Spinal cord (tissue), 10 donors: ENCODE results near the gene ZBTB4. TPM values are rescaled to one million over a fixed set of nuclear protein-coding genes. Genes with fewer than 3 reads are reported as not detected.

Experiments
- DNase-seq, 6 donors: peaks; one replicate each; pipeline versions ENCODE4 v3.0.0 to v3.0.0-alpha.2; 2013 to 2015; ENCODE audit warnings: low spot score in 6 of 6, low read depth in 4 of 6
- H3K27ac ChIP-seq: one replicate; pipeline ENCODE4 v1.5.1; 2013; ENCODE audit warnings: low read depth, low read length, control low read depth
- H3K27me3 ChIP-seq: one replicate; pipeline ENCODE4 v1.6.1; 2013; ENCODE audit warnings: low read length; ENCODE audit not compliant: control insufficient read depth, insufficient read depth
- H3K36me3 ChIP-seq: one replicate; pipeline ENCODE4 v1.6.1; 2013; ENCODE audit warnings: low read length; ENCODE audit not compliant: control insufficient read depth, insufficient read depth
- H3K4me1 ChIP-seq: one replicate; pipeline ENCODE4 v1.6.1; 2013; ENCODE audit warnings: low read length; ENCODE audit not compliant: control insufficient read depth, insufficient read depth
- H3K4me3 ChIP-seq: one replicate; pipeline ENCODE4 v1.5.1; 2013; ENCODE audit warnings: low read depth, low read length, control low read depth
- H3K9me3 ChIP-seq: one replicate; pipeline ENCODE4 v1.6.1; 2013; ENCODE audit warnings: low read length; ENCODE audit not compliant: control insufficient read depth, insufficient read depth
- WGBS: methylation state at CpG from one replicate; pipeline ENCODE4 v1.1.5; 2013; ENCODE audit warnings: missing lambda C conversion rate; ENCODE audit not compliant: insufficient coverage; 5-methylcytosine and 5-hydroxymethylcytosine counted together
- polyA plus RNA-seq, 2 donors: library from polyadenylated mRNA; unstranded; fragments of 120-200 nt; gene quantifications; one replicate each; pipeline ENCODE4 v1.2.1, GENCODE V29; 2013; ENCODE audit not compliant: insufficient read length in 2 of 2
- total RNA-seq, 2 donors: library from RNA; depleted of rRNA in 1 of 2; stranded (reverse); fragments of 120-200 nt in 1 of 2; fragments of >200 nt in 1 of 2; gene quantifications; one replicate each; pipeline versions ENCODE4 v1.2.3 to v1.2.4, GENCODE V29; 2013 to 2014
- donor health status: healthy.

Gene ZBTB4
- total and polyA plus RNA-seq, 4 donors = 19.8 to 60.6 (median 46.1) TPM

DNA sequence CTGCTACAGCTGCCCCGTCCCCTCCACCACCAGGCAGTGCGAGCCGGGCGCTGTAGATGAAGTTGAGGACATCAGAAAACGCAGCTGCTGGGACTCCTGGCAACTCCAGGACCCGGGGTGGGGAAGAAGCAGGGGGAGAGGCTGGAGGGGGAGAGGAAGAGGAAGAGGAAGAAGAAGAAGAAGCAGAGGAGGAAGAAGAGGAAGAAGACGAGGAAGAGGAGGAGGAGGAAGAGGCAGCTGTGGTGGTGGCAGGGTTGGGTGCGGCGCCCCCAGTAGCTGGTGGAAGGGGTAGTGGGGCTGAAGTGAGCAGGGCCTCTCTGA, 13.2 kb downstream of the ZBTB4 start:
- peaks cover 17% of the 10 kb centered on the region for H3K4me1 ChIP-seq
- no peak overlapping the region for H3K27ac ChIP-seq
- H3K4me3 ChIP-seq = no peak overlapping the region
- 95% methylated on average over 6 of the region's 9 CpGs for WGBS
- no peak for DNase-seq
- no peaks in the 10 kb centered on the region for H3K27me3 ChIP-seq
- no peaks in the 10 kb centered on the region for H3K9me3 ChIP-seq
- peaks cover 65% of the 10 kb centered on the region for H3K36me3 ChIP-seq

DNA sequence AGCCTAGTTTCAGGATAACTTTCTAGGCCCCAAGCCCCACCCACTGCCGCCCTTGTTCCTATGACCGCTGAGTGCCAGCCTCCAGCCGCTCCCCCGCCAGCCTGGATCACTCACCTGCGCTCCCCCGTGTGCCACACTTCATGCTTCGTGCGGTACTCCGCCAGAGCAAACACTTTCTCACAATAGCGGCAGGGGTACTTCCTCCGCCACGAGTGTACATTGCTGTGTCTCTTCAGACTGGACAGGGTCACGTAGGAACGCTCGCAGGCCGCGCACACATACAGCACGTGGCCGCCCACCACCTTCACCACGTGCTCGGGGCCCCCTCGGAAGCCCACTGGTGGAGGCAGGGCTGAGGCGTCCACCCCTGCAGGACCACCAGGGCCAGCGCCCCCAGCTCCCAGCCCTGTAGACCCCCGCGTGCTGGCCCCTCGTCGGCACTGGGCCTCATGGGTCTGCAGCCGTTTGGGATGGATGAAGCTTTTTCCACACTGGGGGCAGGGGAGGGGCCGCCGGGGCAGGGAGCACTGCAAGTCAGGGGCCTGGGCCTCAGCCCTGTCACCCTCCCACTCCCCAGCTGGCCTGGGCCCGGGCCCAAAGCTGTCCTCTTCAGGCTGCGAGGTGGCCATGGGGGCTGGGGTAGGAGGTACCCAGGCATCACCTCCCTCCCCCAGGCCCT, 13.7 kb downstream of the ZBTB4 start:
- DNase-seq = no peak
- no peak overlapping the region for H3K4me3 ChIP-seq
- no peak overlapping the region for H3K27ac ChIP-seq
- no peaks in the 10 kb centered on the region for H3K27me3 ChIP-seq
- no peaks in the 10 kb centered on the region for H3K9me3 ChIP-seq
- WGBS = 92% methylated on average over 28 of the region's 33 CpGs
- peaks cover 68% of the 10 kb centered on the region for H3K36me3 ChIP-seq
- H3K4me1 ChIP-seq = peaks cover 17% of the 10 kb centered on the region

- Histone ChIP-seq H3K36me3 (peaks cover 68% of the 10 kb centered on the region), H3K27me3 (no peaks in the 10 kb centered on the region), H3K27ac (no peak overlapping the region), H3K4me3 (no peak overlapping the region), H3K9me3 (no peaks in the 10 kb centered on the region), H3K4me1 (peaks cover 17% of the 10 kb centered on the region)
- WGBS = 92% methylated on average over 7 of the region's 9 CpGs
- DNase-seq = no peak
These were observed 15.3 kb downstream of the ZBTB4 start for GRCh38 chr17:7464081-7464480.

DNA sequence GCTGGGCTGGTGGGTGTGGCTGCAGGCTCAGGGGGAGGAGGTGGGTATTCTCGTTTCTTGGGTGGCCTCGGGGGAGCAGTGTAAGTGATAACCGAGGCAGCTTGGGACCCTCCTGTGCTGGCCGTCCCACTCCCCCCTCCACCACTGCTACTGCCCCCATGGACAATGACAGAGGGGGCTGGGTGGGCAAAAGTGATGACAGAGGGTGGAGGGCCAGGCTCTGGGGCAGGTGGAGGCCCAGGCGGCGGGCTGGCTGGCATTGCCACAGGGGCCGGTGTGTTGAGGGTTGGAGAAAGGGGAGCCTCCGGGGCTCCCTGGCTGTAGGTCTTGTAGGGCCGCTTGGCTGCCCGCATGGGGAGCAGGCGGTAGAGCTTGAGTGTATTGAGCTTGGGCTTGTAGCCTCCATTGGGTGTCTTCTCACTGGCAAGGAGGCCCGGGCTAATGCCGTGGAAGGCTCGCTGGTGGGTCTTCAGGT, 16.0 kb downstream of the ZBTB4 start:
- H3K36me3 ChIP-seq = peaks cover 65% of the 10 kb centered on the region
- H3K4me1 ChIP-seq = peaks cover 17% of the 10 kb centered on the region
- H3K27ac ChIP-seq = no peak overlapping the region

DNA sequence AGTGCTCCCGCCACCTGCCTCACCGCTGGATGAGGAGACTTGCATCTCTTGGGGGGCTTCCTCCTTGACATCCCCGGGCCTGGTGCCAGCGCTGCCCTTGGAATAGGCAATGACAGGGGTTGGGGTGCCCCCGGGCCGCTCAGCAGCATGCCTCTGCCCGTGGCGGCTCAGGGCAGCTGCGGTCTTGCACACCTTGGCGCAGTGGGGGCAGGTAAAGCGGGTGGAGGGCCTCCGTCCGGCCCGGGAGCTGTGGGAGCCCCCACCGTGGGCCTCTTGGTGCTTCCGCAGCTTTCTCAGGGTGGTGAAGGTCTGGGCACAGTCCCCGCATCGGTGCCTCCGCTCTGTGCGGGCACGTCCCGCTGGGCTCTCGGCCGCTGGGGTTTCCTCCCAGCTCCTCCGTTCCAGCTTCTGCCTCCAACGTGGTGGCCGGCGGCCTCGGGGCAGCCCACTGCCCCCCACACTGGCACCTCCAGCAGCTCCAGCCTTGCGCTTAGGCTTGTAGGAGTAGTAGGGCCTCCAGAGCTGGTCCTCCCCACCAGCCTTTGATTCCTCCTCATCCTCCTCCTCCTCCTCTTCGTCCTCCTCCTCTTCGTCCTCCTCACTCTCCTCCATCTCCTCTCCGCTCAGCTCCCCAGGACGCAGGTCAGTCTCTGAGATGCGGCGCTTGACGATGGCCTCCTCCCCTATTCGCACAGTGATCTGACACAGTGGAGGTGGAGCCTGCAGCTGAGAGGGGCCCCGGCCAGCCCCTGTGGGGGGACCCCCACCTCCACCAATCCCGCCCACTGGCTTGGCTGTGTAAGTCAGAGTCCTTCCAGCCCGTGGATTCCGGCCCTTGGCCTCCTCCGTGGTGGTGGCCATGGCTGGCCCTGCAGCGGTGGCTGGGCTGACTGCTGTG, 16.7 kb downstream of the ZBTB4 start:
- WGBS = 88% methylated on average over 36 of the region's 44 CpGs
- Histone ChIP-seq H3K9me3 (no peaks in the 10 kb centered on the region), H3K36me3 (peaks cover 63% of the 10 kb centered on the region), H3K4me1 (peaks cover 12% of the 10 kb centered on the region), H3K4me3 (no peak overlapping the region), H3K27ac (no peak overlapping the region), H3K27me3 (no peaks in the 10 kb centered on the region)
- DNase-seq = no peak

More for the DNA sequence above, 16.0 kb downstream of the ZBTB4 start:
- Histone ChIP-seq H3K9me3 (no peaks in the 10 kb centered on the region), H3K27me3 (no peaks in the 10 kb centered on the region), H3K4me3 (no peak overlapping the region)
- no peak for DNase-seq
- WGBS = 96% methylated on average over 10 of the region's 14 CpGs

GRCh38 chr17:7460850-7461660, 18.4 kb downstream of the ZBTB4 start:
- H3K27me3 ChIP-seq = no peaks in the 10 kb centered on the region
- no peak overlapping the region for H3K27ac ChIP-seq
- H3K36me3 ChIP-seq = peaks cover 49% of the 10 kb centered on the region
- DNase-seq = no peak
- no peaks in the 10 kb centered on the region for H3K9me3 ChIP-seq
- no peak overlapping the region for H3K4me3 ChIP-seq
- WGBS = 83% methylated on average over 5 of the region's 7 CpGs
- H3K4me1 ChIP-seq = peaks cover 9% of the 10 kb centered on the region

- H3K36me3 ChIP-seq = peaks cover 40% of the 10 kb centered on the region
- no CpG with 5 or more reads among the region's 3 CpGs for WGBS
- no peak for DNase-seq
- H3K9me3 ChIP-seq = no peaks in the 10 kb centered on the region
- H3K4me3 ChIP-seq = no peak overlapping the region
- H3K27ac ChIP-seq = no peak overlapping the region
- H3K27me3 ChIP-seq = no peaks in the 10 kb centered on the region
- peaks cover 14% of the 10 kb centered on the region for H3K4me1 ChIP-seq
These were observed 19.4 kb downstream of the ZBTB4 start for GRCh38 chr17:7459961-7460545.

- Histone ChIP-seq H3K9me3 (no peaks in the 10 kb centered on the region), H3K4me1 (peaks cover 21% of the 10 kb centered on the region), H3K4me3 (no peak overlapping the region), H3K36me3 (no peaks in the 10 kb centered on the region), H3K27ac (no peak overlapping the region), H3K27me3 (peaks cover 30% of the 10 kb centered on the region)
- WGBS = no CpG with 5 or more reads among the region's 7 CpGs
- no peak for DNase-seq
These were observed 31.0 kb downstream of the ZBTB4 start for GRCh38 chr17:7448461-7448860.

DNA sequence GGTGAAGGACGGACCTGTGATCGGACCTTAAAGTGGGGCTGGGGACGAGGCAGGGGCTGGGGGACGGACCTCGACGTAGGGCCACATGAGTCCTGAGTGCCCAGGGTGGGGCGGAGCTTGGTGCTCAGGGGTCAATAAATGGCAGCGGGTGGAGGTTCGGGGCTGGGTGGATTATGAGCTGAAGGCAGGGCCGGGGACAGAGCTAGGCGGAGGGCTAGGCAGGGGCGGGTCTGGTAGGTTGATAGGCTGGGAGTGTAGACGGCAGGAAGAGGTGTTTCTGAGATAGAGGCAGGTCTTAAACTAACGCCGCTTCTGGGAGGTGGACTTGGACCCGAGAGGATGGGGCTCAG, 33.8 kb downstream of the ZBTB4 start:
- no peak overlapping the region for H3K27ac ChIP-seq
- H3K4me3 ChIP-seq = no peak overlapping the region
- peaks cover 9% of the 10 kb centered on the region for H3K36me3 ChIP-seq
- no peak for DNase-seq
- 5% methylated on average over 12 of the region's 16 CpGs for WGBS
- H3K27me3 ChIP-seq = peaks cover 33% of the 10 kb centered on the region
- H3K4me1 ChIP-seq = peaks cover 33% of the 10 kb centered on the region
- no peaks in the 10 kb centered on the region for H3K9me3 ChIP-seq
